ENCODE results near the gene TAS2R50. TPM values are rescaled to one million over a fixed set of nuclear protein-coding genes. Genes with fewer than 3 reads are reported as not detected.

The TAS2R50 gene
- total RNA-seq, 1 experiment from 2014 or later, result 0.59 TPM

DNA sequence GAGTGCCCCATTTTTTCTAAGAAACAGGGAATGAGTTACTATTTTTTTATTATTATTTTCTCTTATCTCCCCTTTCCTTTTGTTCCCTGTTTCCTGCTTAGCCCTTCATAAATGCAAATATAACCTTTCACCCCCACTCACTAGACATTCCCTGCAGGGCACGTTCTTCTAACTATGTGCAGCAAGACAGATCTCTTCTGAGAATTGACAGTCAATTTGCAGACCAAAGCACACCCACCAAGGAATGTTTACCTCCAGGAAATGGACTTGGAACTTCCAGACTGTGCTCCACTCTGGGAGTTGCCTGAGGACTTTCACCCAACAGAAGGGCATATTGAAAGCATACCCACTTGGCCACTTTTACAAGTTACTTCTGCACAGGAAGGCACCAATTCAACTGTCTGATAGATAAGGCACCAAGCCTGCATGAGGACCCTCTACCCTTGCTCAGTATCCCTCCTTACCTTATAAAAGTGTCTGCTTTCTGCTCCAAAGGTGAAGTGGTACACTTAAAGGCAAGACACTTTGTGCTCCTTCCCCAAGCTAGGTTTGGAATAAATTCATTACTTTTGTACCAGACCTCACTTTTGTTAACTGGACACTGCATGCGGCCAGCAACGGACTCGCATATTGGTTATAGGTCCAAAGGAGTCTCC lies 29.2 kb upstream of the TAS2R50 start (continued):
- TF ChIP-seq ZNF121 (CRISPR knock-in tag; IDR thresholded peaks at IDR 0.05) (no peak), JUN (CRISPR knock-in tag; IDR thresholded peaks at IDR 0.05) (no peak), NFATC4 (CRISPR knock-in tag; IDR thresholded peaks at IDR 0.05) (no peak), GRHL2 (CRISPR knock-in tag; IDR thresholded peaks at IDR 0.05; ENCODE audit: insufficient replicate concordance, severe bottlenecking) (no peak), CREM (CRISPR knock-in tag; IDR thresholded peaks at IDR 0.05) (no peak), ZNF671 (CRISPR knock-in tag; IDR thresholded peaks at IDR 0.05) (no peak), ZNF423 (CRISPR knock-in tag; IDR thresholded peaks at IDR 0.05) (no peak), CREB1 (CRISPR knock-in tag; IDR thresholded peaks at IDR 0.05) (no peak), FOXJ3 (CRISPR knock-in tag; IDR thresholded peaks at IDR 0.05; ENCODE audit: borderline replicate concordance) (no peak), ZNF232 (CRISPR knock-in tag; IDR thresholded peaks at IDR 0.05) (no peak)
- TF ChIP-seq, protein P1, sequence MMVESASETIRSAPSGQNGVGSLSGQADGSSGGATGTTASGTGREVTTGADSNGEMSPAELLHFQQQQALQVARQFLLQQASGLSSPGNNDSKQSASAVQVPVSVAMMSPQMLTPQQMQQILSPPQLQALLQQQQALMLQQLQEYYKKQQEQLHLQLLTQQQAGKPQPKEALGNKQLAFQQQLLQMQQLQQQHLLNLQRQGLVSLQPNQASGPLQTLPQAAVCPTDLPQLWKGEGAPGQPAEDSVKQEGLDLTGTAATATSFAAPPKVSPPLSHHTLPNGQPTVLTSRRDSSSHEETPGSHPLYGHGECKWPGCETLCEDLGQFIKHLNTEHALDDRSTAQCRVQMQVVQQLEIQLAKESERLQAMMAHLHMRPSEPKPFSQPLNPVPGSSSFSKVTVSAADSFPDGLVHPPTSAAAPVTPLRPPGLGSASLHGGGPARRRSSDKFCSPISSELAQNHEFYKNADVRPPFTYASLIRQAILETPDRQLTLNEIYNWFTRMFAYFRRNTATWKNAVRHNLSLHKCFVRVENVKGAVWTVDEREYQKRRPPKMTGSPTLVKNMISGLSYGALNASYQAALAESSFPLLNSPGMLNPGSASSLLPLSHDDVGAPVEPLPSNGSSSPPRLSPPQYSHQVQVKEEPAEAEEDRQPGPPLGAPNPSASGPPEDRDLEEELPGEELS (CRISPR knock-in tag; IDR thresholded peaks at IDR 0.05), result no peak
- TF ChIP-seq, protein P2, sequence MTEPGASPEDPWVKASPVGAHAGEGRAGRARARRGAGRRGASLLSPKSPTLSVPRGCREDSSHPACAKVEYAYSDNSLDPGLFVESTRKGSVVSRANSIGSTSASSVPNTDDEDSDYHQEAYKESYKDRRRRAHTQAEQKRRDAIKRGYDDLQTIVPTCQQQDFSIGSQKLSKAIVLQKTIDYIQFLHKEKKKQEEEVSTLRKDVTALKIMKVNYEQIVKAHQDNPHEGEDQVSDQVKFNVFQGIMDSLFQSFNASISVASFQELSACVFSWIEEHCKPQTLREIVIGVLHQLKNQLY (CRISPR knock-in tag; IDR thresholded peaks at IDR 0.05), result no peak
- TF ChIP-seq, protein P3, sequence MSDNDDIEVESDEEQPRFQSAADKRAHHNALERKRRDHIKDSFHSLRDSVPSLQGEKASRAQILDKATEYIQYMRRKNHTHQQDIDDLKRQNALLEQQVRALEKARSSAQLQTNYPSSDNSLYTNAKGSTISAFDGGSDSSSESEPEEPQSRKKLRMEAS (CRISPR knock-in tag; IDR thresholded peaks at IDR 0.05), result no peak
- TF ChIP-seq, protein P4, sequence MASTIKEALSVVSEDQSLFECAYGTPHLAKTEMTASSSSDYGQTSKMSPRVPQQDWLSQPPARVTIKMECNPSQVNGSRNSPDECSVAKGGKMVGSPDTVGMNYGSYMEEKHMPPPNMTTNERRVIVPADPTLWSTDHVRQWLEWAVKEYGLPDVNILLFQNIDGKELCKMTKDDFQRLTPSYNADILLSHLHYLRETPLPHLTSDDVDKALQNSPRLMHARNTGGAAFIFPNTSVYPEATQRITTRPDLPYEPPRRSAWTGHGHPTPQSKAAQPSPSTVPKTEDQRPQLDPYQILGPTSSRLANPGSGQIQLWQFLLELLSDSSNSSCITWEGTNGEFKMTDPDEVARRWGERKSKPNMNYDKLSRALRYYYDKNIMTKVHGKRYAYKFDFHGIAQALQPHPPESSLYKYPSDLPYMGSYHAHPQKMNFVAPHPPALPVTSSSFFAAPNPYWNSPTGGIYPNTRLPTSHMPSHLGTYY (CRISPR knock-in tag; IDR thresholded peaks at IDR 0.05), result no peak

DNA sequence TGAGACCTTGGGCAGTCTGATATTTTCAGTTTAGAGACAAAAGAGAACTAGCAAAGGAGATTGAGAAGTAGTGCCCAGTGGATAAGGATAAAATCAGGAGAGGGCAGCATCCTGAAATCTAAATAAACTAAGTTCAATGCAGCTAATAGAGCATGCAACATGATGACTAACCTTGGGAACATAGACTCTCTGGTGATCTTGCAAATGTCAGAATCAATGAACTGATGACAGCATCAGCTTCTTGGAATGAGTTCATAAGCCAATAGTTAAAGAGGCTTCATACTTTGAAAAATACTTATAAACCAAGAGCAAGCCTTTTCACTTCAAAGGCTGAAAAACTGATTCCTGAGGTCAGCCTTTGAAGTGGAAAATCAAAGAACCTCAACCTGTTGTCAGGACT lies 27.5 kb upstream of the TAS2R50 start:
- DNase-seq (ENCODE audit: low spot score), result no peak
- no peak overlapping the region for H3K4me3 Mint-ChIP-seq
- POLR2A ChIA-PET, result interaction anchor here (0.6 kb wide), 1 partner anchor 56 kb away, joined by 3 read pairs; no protein-coding TSS in a partner anchor
- H3K27ac Mint-ChIP-seq, result no peak overlapping the region
- peaks cover 8% of the 10 kb centered on the region for H3K4me1 Mint-ChIP-seq
- TF ChIP-seq ZNF121 (CRISPR knock-in tag; IDR thresholded peaks at IDR 0.05), result no peak
- TF ChIP-seq, protein P5, sequence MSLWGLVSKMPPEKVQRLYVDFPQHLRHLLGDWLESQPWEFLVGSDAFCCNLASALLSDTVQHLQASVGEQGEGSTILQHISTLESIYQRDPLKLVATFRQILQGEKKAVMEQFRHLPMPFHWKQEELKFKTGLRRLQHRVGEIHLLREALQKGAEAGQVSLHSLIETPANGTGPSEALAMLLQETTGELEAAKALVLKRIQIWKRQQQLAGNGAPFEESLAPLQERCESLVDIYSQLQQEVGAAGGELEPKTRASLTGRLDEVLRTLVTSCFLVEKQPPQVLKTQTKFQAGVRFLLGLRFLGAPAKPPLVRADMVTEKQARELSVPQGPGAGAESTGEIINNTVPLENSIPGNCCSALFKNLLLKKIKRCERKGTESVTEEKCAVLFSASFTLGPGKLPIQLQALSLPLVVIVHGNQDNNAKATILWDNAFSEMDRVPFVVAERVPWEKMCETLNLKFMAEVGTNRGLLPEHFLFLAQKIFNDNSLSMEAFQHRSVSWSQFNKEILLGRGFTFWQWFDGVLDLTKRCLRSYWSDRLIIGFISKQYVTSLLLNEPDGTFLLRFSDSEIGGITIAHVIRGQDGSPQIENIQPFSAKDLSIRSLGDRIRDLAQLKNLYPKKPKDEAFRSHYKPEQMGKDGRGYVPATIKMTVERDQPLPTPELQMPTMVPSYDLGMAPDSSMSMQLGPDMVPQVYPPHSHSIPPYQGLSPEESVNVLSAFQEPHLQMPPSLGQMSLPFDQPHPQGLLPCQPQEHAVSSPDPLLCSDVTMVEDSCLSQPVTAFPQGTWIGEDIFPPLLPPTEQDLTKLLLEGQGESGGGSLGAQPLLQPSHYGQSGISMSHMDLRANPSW (CRISPR knock-in tag; conservative IDR thresholded peaks at IDR 0.05; ENCODE audit: low read depth), result no peak
- TF ChIP-seq TCF7 (CRISPR knock-in tag; IDR thresholded peaks at IDR 0.05; ENCODE audit: low read depth), result no peak
- no peak for TF ChIP-seq SMAD4 (CRISPR knock-in tag; IDR thresholded peaks at IDR 0.05)
- no peak for TF ChIP-seq ELF4 (CRISPR knock-in tag; IDR thresholded peaks at IDR 0.05; ENCODE audit: low read depth)
- no peak for TF ChIP-seq ZBTB21 (CRISPR knock-in tag; IDR thresholded peaks at IDR 0.05; ENCODE audit: borderline replicate concordance)
- H3K27me3 Mint-ChIP-seq (ENCODE audit: low read depth), result no peaks in the 10 kb centered on the region
- H3K36me3 Mint-ChIP-seq, result no peaks in the 10 kb centered on the region; the same call in 1 of the 2 replicates
- ATAC-seq, result no peak
- no peaks in the 10 kb centered on the region for H3K9me3 Mint-ChIP-seq
- CTCF ChIA-PET, result interaction anchor here (0.6 kb wide), 1 partner anchor 389 kb away, joined by 5 read pairs; no protein-coding TSS in a partner anchor
